Choroid plexus epithelial cell (primary cell): Measurements from ENCODE around the gene ANK3.
A peak's percentile ranks its signal among the peaks of the same experiment; 100 is the strongest.

Source experiments
- DNase-seq: peaks from one replicate; pipeline ENCODE4 v3.0.0-alpha.2; 2010; ENCODE audit warnings: low read depth
- H3K4me3 ChIP-seq: 2 replicates; pipeline ENCODE4 v1.5.1; 2011; ENCODE audit warnings: low read depth, mild to moderate bottlenecking, control low read depth, low read length, moderate library complexity
- CTCF ChIP-seq: conservative IDR thresholded peaks from 2 replicates; pipeline ENCODE4 v1.5.1; 2011; ENCODE audit warnings: low read depth, mild to moderate bottlenecking, control low read depth, inconsistent platforms, low read length, moderate library complexity

Gene ANK3

GRCh38 chr10:60239228-60239627, 150.4 kb downstream of the ANK3 start:
- DNase-seq: no peak
- TF ChIP-seq CTCF: no peak
- H3K4me3 ChIP-seq: no peak overlapping the region

GRCh38 chr10:60238759-60239100, 150.9 kb downstream of the ANK3 start:
- DNase-seq: no peak
- no peak for TF ChIP-seq CTCF
- no peak overlapping the region for H3K4me3 ChIP-seq

- TF ChIP-seq CTCF: peak; percentile 68
- DNase-seq: peak; percentile 81
- no peak overlapping the region for H3K4me3 ChIP-seq
Measured at GRCh38 chr10:60237977-60238758, 151.5 kb downstream of the ANK3 start.

- no peak overlapping the region for H3K4me3 ChIP-seq
- no peak for TF ChIP-seq CTCF
- DNase-seq: no peak
Measured at GRCh38 chr10:60236869-60237524, 152.7 kb downstream of the ANK3 start.

- TF ChIP-seq CTCF: no peak
- peak; percentile 52 for DNase-seq
- no peak overlapping the region for H3K4me3 ChIP-seq
Measured at GRCh38 chr10:60235001-60235400, 154.7 kb downstream of the ANK3 start.

- no peak overlapping the region for H3K4me3 ChIP-seq
- TF ChIP-seq CTCF: no peak
- no peak for DNase-seq
Measured at GRCh38 chr10:60234551-60234950, 155.1 kb downstream of the ANK3 start.

GRCh38 chr10:60230892-60231291, 158.8 kb downstream of the ANK3 start:
- DNase-seq: peak; percentile 50
- no peak for TF ChIP-seq CTCF

More at GRCh38 chr10:60230892-60231291, 158.8 kb downstream of the ANK3 start:
- H3K4me3 ChIP-seq: no peak overlapping the region
